Stimulated activated CD4-positive, alpha-beta T cell treated with anti-CD3 and anti-CD28 coated beads, Interleukin-2, amount 100 ng/mL, for 24 hours (primary cell): Measurements from ENCODE around the gene PRR29.
A peak's percentile ranks its signal among the peaks of the same experiment; 100 is the strongest.

Experiments
- DNase-seq, 2 donors: peaks; one replicate each; pipeline ENCODE4 v3.0.0-alpha.2; 2020

The PRR29 gene

GRCh38 chr17:63998050-63998720 is at the start of gene PRR29:
PRR29 (plus strand) TSS chr17:63998351; CDS start chr17:63998365, 14 bp downstream.
- DNase-seq = peak; percentile 70 to 79

GRCh38 chr17:63948521-63948920 is 49.6 kb upstream of the PRR29 start:
- DNase-seq = no peak

GRCh38 chr17:63949576-63950250 is 48.4 kb upstream of the PRR29 start:
- no peak for DNase-seq

- DNase-seq = peak; percentile 30 to 45
Observed at GRCh38 chr17:63950940-63951907, 46.9 kb upstream of the PRR29 start.

- peak in 1 of 2 donors; percentile 30 for DNase-seq
Observed at GRCh38 chr17:63954402-63955063, 43.6 kb upstream of the PRR29 start.

GRCh38 chr17:63955232-63955631 is 42.9 kb upstream of the PRR29 start:
- DNase-seq = no peak

GRCh38 chr17:63955791-63956190 is 42.4 kb upstream of the PRR29 start:
- DNase-seq = no peak

- no peak for DNase-seq
Observed at GRCh38 chr17:63956296-63956920, 41.7 kb upstream of the PRR29 start.

GRCh38 chr17:63960006-63960405 is 38.1 kb upstream of the PRR29 start:
- DNase-seq = no peak

- DNase-seq = no peak
Observed at GRCh38 chr17:63960430-63960829, 37.7 kb upstream of the PRR29 start.

- DNase-seq = peak; percentile 30 to 62
Observed at GRCh38 chr17:63961355-63962212, 36.6 kb upstream of the PRR29 start.

- DNase-seq = no peak
Observed at GRCh38 chr17:63962298-63962744, 35.8 kb upstream of the PRR29 start.

GRCh38 chr17:63963123-63963522 is 35.0 kb upstream of the PRR29 start:
- DNase-seq = no peak

GRCh38 chr17:63966646-63967264 is 31.4 kb upstream of the PRR29 start:
- DNase-seq = no peak

GRCh38 chr17:63967953-63968352 is 30.2 kb upstream of the PRR29 start:
- DNase-seq = no peak

GRCh38 chr17:63969278-63969677 is 28.9 kb upstream of the PRR29 start:
- no peak for DNase-seq

GRCh38 chr17:63972796-63973195 is 25.4 kb upstream of the PRR29 start, which contains the start of gene SCN4A:
SCN4A (minus strand) TSS chr17:63972918; CDS start chr17:63972841, 77 bp downstream.
- no peak for DNase-seq

GRCh38 chr17:63973247-63973646 is 24.9 kb upstream of the PRR29 start:
- no peak for DNase-seq

- DNase-seq = no peak
Observed at GRCh38 chr17:63973930-63974593, 24.1 kb upstream of the PRR29 start.

GRCh38 chr17:63974594-63975192 is 23.5 kb upstream of the PRR29 start:
- no peak for DNase-seq
